Activated CD4-positive, alpha-beta T cell treated with anti-CD3 and anti-CD28 coated beads, Interleukin-10, Interleukin-2, amounts not matched to agents 100 ng/mL and 50 ng/mL, durations not matched to agents 16 hours and 8 hours (primary cell): ENCODE results near the gene IL4R.
"Not testable (repeated sequence)": the region's sequence is repeated elsewhere in the genome, so short reads cannot be mapped to it uniquely, and the experiment has no call there.

Source experiments
- DNase-seq: peaks from one replicate; pipeline ENCODE4 v3.0.0-alpha.2; 2020

Gene IL4R

DNA sequence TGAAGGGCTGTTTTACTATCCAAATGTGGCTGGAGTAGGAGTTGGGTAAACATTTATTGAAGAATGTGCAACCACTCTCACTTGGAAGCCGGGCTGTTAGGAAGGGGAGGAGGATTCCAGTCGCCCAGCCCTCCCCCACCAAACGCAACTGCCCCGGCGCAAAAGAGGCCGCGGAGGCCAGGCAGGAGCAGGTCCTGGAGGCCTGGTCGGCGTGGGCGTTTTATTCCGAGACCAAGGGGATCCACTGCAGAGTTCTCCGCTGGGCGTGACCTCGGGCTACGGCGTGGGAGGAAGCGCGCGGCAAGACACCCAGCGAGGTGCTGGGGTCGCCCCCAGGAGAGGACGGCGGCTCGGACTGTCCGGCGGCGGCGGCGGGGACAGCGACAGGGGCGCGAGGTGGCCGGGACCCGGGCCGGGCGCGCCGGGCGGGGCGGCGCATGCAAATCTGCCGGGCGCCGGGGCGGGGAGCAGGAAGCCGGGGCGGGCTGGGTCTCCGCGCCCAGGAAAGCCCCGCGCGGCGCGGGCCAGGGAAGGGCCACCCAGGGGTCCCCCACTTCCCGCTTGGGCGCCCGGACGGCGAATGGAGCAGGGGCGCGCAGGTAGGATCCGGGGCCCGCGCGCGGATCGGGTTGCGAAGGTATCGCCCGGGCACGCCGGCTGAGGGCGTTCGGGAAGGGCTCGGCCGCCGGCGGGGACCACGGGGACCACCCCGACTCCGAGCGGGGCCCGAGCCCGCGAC lies at the start of gene IL4R:
Gene IL4R, plus strand, starts transcription at position 553 of the 739 bp plus-strand sequence. CDS start 26,230 bp downstream, outside the sequence.
- peak; percentile 66 for DNase-seq

GRCh38 chr16:27264151-27264550 lies 49.6 kb upstream of the IL4R start:
- no peak for DNase-seq

DNA sequence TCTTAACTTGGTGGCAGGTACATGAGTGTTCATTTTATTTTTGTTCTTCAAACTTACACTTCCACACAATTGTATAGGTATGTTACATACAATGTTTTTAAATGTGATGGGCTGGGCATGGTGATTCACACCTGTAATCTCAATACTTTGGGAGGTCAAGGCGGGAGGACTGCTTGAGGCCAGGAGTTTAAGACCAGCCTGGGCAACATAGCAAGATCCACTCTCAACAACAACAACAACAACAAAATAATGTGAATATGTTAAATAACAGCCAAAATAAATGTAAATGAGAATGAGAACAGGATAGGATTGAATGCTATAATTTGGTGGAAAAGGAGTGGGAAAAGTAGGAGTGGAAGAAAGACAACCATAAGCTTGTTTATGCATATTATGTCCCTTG lies 47.8 kb upstream of the IL4R start:
- no peak for DNase-seq

- DNase-seq: no peak
Measured at GRCh38 chr16:27267037-27267677, 46.6 kb upstream of the IL4R start.

- peak; percentile 98 for DNase-seq
Measured at GRCh38 chr16:27268376-27269299, 45.1 kb upstream of the IL4R start, which contains the start of gene NSMCE1. Gene NSMCE1 (minus strand): TSS chr16:27268772. CDS start chr16:27257570, 11,202 bp downstream.

- DNase-seq: no peak
Measured at GRCh38 chr16:27269300-27270150, 44.2 kb upstream of the IL4R start.

DNA sequence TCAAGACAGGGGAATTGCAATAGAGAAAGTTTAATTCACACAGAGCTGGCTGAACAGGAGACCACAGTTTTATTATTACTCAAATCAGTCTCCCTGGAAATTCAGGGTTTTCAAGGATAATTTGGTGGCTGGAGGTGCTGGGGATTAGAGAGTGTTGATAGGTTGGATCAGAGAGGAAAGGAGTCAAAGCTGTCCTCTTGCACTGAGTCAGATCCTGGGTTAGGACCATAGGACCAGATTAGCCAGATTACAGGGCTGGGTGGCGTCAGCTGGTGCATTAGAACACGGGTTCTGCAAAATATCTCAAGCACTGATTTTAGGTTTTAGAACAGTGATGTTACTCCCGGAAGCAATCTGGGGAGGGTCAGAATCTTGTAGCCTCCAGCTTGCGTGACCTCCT lies 43.4 kb upstream of the IL4R start:
- DNase-seq: peak; percentile 58

DNA sequence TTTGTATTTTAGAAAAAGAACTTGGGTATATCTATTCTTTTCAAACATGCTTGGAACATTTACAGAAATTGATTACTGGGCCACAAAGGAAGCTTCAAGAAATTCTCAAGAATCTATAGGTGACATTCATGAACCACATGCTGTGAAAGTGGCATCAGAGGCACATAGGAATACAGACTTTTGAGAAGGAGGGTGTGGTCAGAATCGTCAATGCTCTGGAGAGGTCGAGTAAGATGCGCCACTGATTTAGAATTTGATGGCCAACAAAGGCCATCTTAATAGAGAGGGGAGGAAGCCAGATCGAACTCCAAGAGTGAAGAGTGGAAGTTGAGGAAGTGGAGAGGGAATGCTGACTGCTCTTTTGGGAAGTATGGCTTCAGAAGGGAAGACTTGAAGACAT lies 41.7 kb upstream of the IL4R start:
- no peak for DNase-seq

GRCh38 chr16:27272697-27273096 lies 41.1 kb upstream of the IL4R start:
- not testable (repeated sequence) for DNase-seq

DNA sequence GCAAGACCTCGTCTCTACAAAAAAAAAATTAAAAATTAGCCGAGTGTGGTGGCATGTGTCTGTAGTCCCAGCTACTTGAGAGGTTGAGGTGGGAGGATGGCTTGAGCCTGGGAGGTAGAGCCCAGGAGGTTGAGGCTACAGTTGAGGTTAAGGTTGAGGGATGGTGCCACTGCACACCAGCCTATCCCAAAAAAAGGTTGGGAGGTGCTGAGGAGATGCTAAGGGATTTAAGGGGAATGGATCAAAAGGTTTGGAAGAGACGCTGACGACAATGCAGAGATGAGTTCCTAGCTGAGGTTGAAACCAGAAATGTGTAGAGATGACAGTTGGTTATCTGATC lies 40.5 kb upstream of the IL4R start:
- DNase-seq: no peak

DNA sequence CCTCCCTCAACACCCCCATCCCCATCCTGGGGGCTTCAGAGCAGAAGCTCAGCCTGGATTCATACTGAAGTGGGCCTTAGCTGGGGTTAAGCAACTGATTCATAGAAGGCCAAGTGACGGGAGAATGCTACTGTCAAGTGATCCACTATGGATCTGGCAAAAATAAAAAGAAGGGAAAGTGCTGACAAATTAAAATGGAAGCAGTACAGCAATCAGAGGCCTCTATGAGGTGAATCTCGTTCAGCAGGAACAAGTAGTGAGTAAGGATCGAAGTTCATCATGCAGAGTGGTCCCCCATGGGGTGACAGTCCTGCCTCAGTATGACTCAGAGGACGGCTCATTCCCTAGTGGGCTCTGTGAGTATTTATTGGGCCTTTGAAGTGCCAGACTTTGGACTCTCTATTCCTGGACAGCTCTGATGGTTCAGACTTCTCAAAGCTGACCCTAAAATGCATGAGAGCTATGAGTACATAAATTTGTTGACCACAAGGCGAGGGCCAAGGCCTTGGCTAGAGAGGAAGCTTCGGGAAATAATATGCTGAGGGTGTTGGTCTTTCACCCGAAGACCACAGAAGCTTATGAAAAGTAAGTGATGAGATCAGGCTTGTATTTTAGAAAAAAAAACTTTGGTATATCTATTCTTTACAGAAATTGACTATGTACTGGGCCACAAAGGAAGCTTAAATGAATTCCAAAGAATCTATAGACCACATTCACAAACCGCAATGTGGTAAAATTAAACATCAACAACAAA lies 39.9 kb upstream of the IL4R start:
- DNase-seq: peak; percentile 62

DNA sequence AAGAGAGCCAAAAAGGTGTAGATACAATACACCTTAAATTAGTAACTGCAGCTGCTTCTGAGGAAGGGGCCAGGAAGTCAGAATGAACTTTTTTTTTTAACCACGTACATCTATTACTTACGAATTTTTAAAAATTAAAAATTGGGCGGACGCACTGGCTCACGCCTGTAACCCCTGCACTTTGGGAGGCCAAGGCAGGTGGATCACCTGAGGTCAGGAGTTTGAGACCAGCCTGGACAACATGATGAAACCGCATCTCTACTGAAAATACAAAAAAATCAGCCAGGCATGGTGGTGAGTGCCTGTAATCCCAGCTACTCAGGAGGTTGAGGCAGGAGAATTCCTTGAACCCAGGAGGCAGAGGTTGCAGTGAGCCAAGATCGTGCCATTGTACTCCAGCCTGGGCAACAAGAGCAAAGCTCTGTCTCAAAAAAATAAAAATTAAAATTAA lies 39.3 kb upstream of the IL4R start:
- not testable (repeated sequence) for DNase-seq

- no peak for DNase-seq
Measured at GRCh38 chr16:27275394-27275793, 38.4 kb upstream of the IL4R start.

- DNase-seq: no peak
Measured at GRCh38 chr16:27281243-27281642, 32.5 kb upstream of the IL4R start.

DNA sequence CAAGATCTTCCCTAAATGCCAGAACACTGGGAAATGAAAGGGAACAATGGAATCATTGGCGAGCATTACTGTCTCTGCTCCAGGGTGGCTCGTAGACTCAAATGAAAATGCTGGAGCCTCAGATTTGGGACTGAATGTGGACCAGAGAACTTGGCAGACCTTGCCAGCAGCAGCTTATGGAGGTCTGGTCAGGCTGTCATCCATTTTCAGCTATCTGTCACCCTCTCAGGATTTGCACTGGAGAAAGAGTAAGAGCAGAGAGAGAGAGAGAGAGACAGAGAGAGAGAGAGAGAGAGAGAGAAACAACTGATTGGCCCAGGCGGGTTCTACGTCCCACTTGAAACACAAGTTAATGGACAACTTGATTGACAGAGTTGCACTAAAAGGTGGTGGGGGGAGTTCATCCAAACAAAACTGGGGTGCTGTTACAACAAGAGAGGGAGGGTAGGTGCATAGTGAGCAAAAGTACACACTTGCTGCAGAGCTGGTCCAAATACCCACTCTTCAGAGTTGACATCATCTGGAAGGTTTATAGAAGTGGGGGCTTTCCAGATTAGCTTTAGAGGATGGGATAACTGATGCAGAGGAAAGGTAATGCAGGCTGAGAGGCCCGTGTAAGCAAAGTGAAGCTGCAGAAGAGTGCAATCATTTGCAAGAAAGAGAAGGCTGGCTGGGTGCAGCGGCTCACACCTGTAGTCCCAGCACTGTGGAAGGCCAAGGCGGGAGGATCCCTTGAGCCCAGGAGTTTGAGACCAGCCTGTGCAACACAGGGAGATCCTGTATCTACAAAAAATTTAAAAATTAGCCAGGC lies 28.7 kb upstream of the IL4R start:
- DNase-seq: peak; percentile 26

GRCh38 chr16:27285676-27286196 lies 28.0 kb upstream of the IL4R start:
- DNase-seq: no peak

DNA sequence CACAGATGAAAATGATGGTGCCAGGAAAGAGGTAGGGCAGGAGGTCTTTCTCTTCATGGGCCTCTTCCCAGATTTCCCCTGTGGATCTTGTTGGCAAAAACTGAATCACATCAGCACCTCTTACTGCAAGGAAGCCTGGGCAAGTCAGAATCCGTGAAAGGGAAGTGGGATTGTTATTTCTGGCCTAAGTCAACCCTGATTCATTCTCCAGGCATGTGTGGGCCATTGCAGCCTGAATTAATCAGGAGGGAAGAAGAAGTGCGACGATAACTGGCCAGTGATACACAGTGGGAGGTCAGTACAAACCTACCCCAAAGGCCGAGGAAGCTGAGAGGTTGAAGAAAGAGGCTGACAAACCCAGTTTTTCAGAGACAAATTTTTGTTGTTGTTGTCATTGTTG lies 27.3 kb upstream of the IL4R start:
- DNase-seq: no peak

DNA sequence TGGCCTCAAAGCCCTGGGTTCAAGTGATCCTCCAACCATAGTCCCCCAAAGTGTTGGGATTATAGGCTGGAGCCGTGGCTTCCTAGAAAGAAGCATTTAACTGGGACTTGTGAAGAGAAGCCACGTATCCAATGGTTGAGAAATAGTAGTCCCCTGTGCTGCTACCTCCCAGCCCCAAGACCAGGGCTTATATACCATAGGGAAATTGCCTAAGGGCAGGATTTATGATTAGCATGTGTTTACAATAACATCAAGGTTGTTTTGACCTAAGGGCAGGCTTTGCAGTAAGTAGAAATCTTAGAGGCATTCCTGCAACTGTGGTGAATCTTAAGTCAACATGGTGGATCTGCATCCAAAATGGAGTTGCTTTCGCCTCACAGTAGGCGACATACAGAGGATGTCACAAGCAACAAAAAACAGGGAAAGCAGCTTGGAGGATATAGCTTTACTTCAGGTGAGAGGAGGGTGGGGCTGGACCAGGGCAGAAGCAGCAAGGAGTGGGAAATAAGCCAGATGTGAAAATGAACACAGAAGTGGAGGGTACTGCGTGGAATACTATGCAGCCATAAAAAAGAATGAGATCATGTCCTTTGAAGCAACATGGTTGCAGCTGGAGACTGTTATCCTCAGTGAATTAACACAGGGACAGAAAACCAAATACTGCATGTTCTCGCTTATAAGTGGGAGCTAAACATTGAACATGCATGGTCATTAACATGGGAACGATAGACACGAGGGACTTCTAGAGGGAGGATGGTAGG lies 26.5 kb upstream of the IL4R start:
- DNase-seq: no peak

GRCh38 chr16:27287887-27288286 lies 25.9 kb upstream of the IL4R start:
- no peak for DNase-seq

GRCh38 chr16:27288313-27288712 lies 25.5 kb upstream of the IL4R start:
- DNase-seq: not testable (repeated sequence)
